Osteocyte (in vitro differentiated cells): Measurements from ENCODE around the gene PHOSPHO1. TPM values are rescaled to one million over a fixed set of nuclear protein-coding genes. Genes with fewer than 3 reads are reported as not detected.

Experiments used
- DNase-seq: peaks from one replicate; pipeline ENCODE4 v3.0.0; 2021; ENCODE audit warnings: mixed read lengths; ENCODE audit not compliant: unreplicated experiment; ENCODE audit errors: extremely low spot score
- H3K27ac Mint-ChIP-seq: one replicate; pipeline ENCODE4 v1.8.0; 2021; ENCODE audit warnings: mild to moderate bottlenecking, mixed read lengths; ENCODE audit not compliant: unreplicated experiment
- H3K27me3 Mint-ChIP-seq: one replicate; pipeline ENCODE4 v1.8.0; 2021; ENCODE audit warnings: mixed read lengths; ENCODE audit not compliant: unreplicated experiment
- H3K36me3 Mint-ChIP-seq: one replicate; pipeline ENCODE4 v1.8.0; 2021; ENCODE audit warnings: mixed read lengths; ENCODE audit not compliant: unreplicated experiment
- H3K4me1 Mint-ChIP-seq: one replicate; pipeline ENCODE4 v1.8.0; 2021; ENCODE audit warnings: mixed read lengths; ENCODE audit not compliant: unreplicated experiment
- H3K4me3 Mint-ChIP-seq: one replicate; pipeline ENCODE4 v1.8.0; 2021; ENCODE audit warnings: mild to moderate bottlenecking, moderate library complexity, mixed read lengths; ENCODE audit not compliant: unreplicated experiment
- H3K9me3 Mint-ChIP-seq: one replicate; pipeline ENCODE4 v1.8.0; 2021; ENCODE audit warnings: mixed read lengths; ENCODE audit not compliant: unreplicated experiment
- CTCF ChIP-seq: fragments of 200-600 bp; sonication (generic); IDR thresholded peaks from 2 replicates; pipeline ENCODE4 v1.5.0; 2021; ENCODE audit warnings: antibody characterized with exemption, mild to moderate bottlenecking, moderate library complexity
- total RNA-seq: library from RNA; stranded (reverse); gene quantifications from 2 replicates; pipeline ENCODE4 v1.2.1, GENCODE V29; 2021

PHOSPHO1 gene
- total RNA-seq, 1 donor from 2014 or later: not detected

- DNase-seq: no peak
- Mint-ChIP-seq H3K27me3 (peaks cover 18% of the 10 kb centered on the region), H3K4me1 (peaks cover 3% of the 10 kb centered on the region), H3K4me3 (no peak overlapping the region), H3K27ac (no peak overlapping the region), H3K36me3 (no peaks in the 10 kb centered on the region), H3K9me3 (no peaks in the 10 kb centered on the region)
- TF ChIP-seq CTCF: no peak
Observed at GRCh38 chr17:49235896-49236295, 5.3 kb upstream of the PHOSPHO1 start.

- no peak overlapping the region for H3K4me3 Mint-ChIP-seq
- no peak for DNase-seq
- H3K9me3 Mint-ChIP-seq: no peaks in the 10 kb centered on the region
- no peak for TF ChIP-seq CTCF
- peaks cover 19% of the 10 kb centered on the region for H3K27me3 Mint-ChIP-seq
- no peaks in the 10 kb centered on the region for H3K36me3 Mint-ChIP-seq
- H3K4me1 Mint-ChIP-seq: peaks cover 5% of the 10 kb centered on the region
- H3K27ac Mint-ChIP-seq: no peak overlapping the region
Observed at GRCh38 chr17:49234509-49235080, 4.0 kb upstream of the PHOSPHO1 start.

DNA sequence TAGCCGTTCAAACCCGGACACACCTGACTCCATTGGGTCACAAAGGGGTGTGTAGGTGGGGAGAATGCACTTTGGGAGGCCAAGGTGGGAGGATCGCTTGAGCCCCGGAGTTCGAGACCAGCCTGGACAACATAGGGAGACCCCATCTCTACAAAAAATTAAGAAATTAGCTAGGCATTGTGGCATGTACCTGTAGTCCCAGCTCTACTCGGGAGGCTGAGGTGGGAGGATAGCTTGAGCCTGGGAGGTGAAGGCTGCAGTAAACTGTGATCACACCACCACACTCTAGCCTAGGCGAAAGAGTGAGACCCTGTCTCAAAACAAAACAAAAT is 942 bp upstream of the PHOSPHO1 start:
- H3K9me3 Mint-ChIP-seq: no peaks in the 10 kb centered on the region
- H3K4me1 Mint-ChIP-seq: peaks cover 7% of the 10 kb centered on the region
- no peaks in the 10 kb centered on the region for H3K36me3 Mint-ChIP-seq
- H3K27me3 Mint-ChIP-seq: peaks cover 37% of the 10 kb centered on the region
- H3K27ac Mint-ChIP-seq: no peak overlapping the region
- no peak for DNase-seq
- no peak for TF ChIP-seq CTCF
- H3K4me3 Mint-ChIP-seq: peak overlapping the region; percentile 71

DNA sequence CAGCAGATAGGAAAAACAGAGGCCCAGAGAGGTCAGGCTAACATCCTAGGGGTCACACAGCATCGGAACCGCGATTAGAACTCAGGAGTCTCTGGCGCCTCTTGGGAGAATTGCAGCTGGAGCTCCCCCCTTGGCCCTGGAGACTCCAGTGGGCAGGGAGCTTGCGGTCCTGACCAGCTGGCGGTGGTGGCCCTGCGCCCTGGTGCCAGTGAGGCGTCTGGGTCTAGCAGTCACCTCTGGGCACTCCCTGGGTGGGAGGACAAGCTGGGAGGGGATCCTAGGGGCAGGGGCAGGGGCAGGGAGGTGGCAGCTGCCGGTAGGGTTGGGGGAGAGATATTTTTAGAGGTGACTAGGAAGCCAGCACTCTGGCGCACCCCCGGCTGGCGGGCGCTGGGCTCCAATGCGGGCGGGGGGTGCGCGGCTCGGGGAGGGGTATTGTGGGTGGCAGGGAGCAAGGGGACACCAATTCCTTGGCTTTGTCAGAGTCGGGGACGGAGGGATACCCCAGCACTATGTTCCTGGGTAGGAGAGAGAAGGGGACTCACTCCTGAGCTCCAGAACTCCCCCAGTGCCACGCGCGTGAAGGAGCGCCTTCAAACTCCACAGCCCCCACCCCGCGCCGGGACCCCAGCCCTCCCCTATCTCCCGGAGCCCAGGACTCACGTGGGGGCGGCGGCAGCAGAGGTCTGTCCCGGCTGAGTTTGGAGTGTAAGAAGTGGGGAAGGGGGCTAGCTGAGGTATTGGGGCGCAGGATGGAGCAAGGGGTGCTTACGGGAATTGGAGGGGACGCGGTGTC is 584 bp downstream of the PHOSPHO1 start:
- H3K4me3 Mint-ChIP-seq: peak overlapping the region; percentile 71
- TF ChIP-seq CTCF: no peak
- no peak for DNase-seq
- no peaks in the 10 kb centered on the region for H3K9me3 Mint-ChIP-seq
- H3K36me3 Mint-ChIP-seq: no peaks in the 10 kb centered on the region
- no peak overlapping the region for H3K27ac Mint-ChIP-seq
- H3K4me1 Mint-ChIP-seq: peaks cover 7% of the 10 kb centered on the region
- peaks cover 45% of the 10 kb centered on the region for H3K27me3 Mint-ChIP-seq

DNA sequence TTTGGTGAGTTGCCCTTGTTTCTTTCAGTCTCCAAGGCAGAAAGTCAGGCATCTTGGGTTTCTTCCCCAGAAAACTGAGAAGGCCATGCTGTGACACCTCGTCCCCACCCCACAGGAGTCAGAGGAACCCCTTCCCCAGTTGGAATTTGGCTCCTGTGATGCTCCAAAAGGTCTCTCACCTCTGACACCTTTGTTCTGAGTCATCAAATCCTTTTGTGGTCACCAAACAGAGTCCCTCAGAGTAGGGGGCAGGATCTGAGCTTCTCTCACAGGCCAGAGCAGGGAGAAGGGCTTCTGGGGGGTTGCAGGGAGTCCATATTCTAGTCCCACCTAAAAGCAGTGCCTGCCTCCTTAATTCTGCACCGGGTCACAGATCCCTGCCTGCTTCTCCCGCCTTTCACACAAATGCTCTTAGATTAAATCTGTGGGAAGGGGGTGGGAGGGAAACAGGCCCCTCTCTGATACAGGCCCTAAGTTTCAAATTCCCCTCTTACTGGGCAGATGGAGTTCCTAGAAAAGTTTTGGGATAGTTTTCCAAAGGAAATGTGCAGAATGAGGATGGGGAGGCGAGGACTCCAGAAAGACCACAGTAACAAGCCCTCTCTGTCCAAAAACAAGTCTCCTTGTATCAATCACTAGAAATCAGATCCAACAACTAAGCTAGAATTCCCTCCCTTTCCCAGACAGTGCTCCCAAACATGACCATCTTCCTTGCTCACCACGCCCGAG is 1.3 kb downstream of the PHOSPHO1 start:
- Mint-ChIP-seq H3K9me3 (no peaks in the 10 kb centered on the region), H3K4me3 (peak overlapping the region; percentile 51), H3K36me3 (no peaks in the 10 kb centered on the region), H3K27ac (no peak overlapping the region), H3K4me1 (peaks cover 10% of the 10 kb centered on the region), H3K27me3 (peaks cover 50% of the 10 kb centered on the region)
- TF ChIP-seq CTCF: no peak
- no peak for DNase-seq
